Endothelial cell of umbilical vein (primary cell): ENCODE measurements around the gene NUDT22. TPM values are rescaled to one million over a fixed set of nuclear protein-coding genes. Genes with fewer than 3 reads are reported as not detected.
A peak's percentile ranks its signal among the peaks of the same experiment; 100 is the strongest.

ENCODE experiments used
- BruUV-seq: library from RNA; stranded (reverse); fragments of 400-500 nt; replicated peaks from 2 replicates; lab custom pipeline; 2021; lab: Mats Ljungman, UMichigan
- CTCF ChIA-PET: fragments of 300-600, 350-600 bp; sonication (Branson Sonifier 250); formaldehyde crosslinking; loops from one replicate; lab custom pipeline; 2021; ENCODE audit warnings: antibody characterized with exemption, inconsistent platforms; lab: Charles Lee
- POLR2A ChIA-PET: fragments of 300-600, 350-600 bp; sonication (Branson Sonifier 250); formaldehyde crosslinking; loops from one replicate; lab custom pipeline; 2021; ENCODE audit warnings: antibody characterized with exemption, inconsistent platforms; lab: Charles Lee
- DNase-seq: peaks from one replicate; pipeline ENCODE4 v3.0.0-alpha.2; 2011; ENCODE audit warnings: low read depth, low spot score
- FAIRE-seq: peaks from 2 replicates; lab custom pipeline; 2011; peaks lifted over from hg19 to GRCh38; lab: Jason Lieb, UNC
- H2AFZ ChIP-seq: 2 replicates; pipeline ENCODE4 v1.6.0; 2012; ENCODE audit warnings: low read depth, low read length, control low read depth, inconsistent platforms
- H3K27ac ChIP-seq: 2 replicates; pipeline ENCODE4 v1.5.1; 2011; ENCODE audit warnings: low read depth, mild to moderate bottlenecking, control low read depth, low read length, moderate library complexity; ENCODE audit not compliant: insufficient read depth
- H3K27me3 ChIP-seq, 2 experiments: 2 replicates each; pipeline versions ENCODE4 v1.6.0 to v1.6.1; 2011; ENCODE audit warnings: low read length in 2 of 2, mixed read lengths in 1 of 2; ENCODE audit not compliant: control insufficient read depth in 2 of 2, insufficient read depth in 2 of 2
- H3K36me3 ChIP-seq, 2 experiments: 2 replicates in 1 of 2; 3 replicates in 1 of 2; pipeline ENCODE4 v1.5.1; 2011; ENCODE audit warnings: low read length in 2 of 2, mild to moderate bottlenecking in 1 of 2, moderate library complexity in 1 of 2; ENCODE audit not compliant: control insufficient read depth in 2 of 2, insufficient read depth in 2 of 2; ENCODE audit errors: extremely low read depth in 1 of 2
- H3K4me1 ChIP-seq: 3 replicates; pipeline ENCODE4 v1.5.1; 2011; ENCODE audit warnings: mild to moderate bottlenecking, low read length; ENCODE audit not compliant: control insufficient read depth, insufficient read depth; ENCODE audit errors: extremely low read depth
- H3K4me2 ChIP-seq: 2 replicates; pipeline ENCODE4 v1.6.1; 2011; ENCODE audit warnings: low read length, control low read depth, mixed read lengths; ENCODE audit not compliant: insufficient read depth
- H3K4me3 ChIP-seq, 3 experiments: fragments of 200-600 bp in 1 of 3; sonication (generic), shearing (Covaris generic) in 1 of 3; replicated peaks in 1 of 3; 2 replicates each; pipeline ENCODE4 v1.5.1; 2011 to 2016; ENCODE audit warnings: control low read depth in 3 of 3, low read length in 3 of 3, mild to moderate bottlenecking in 2 of 3, inconsistent platforms in 1 of 3, low read depth in 1 of 3, moderate library complexity in 1 of 3; ENCODE audit not compliant: insufficient read depth in 1 of 3
- H3K79me2 ChIP-seq: 2 replicates; pipeline ENCODE4 v1.6.0; 2012; ENCODE audit warnings: low read length, inconsistent platforms; ENCODE audit not compliant: control insufficient read depth, insufficient read depth
- H3K9ac ChIP-seq: replicated peaks from 2 replicates; pipeline ENCODE3; 2011; ENCODE audit warnings: low read length, control low read depth; ENCODE audit not compliant: insufficient read depth; ENCODE audit errors: extremely low read depth
- H3K9me1 ChIP-seq: replicated peaks from 3 replicates; pipeline ENCODE4 v1.6.0; 2011; ENCODE audit warnings: mild to moderate bottlenecking, low read length; ENCODE audit not compliant: control insufficient read depth, insufficient read depth; ENCODE audit errors: extremely low read depth
- H3K9me3 ChIP-seq: replicated peaks from 2 replicates; pipeline ENCODE4 v1.5.1; 2012; ENCODE audit warnings: low read length, inconsistent platforms; ENCODE audit not compliant: control insufficient read depth, insufficient read depth
- H4K20me1 ChIP-seq: replicated peaks from 2 replicates; pipeline ENCODE3; 2011; ENCODE audit warnings: mild to moderate bottlenecking, low read length; ENCODE audit not compliant: control insufficient read depth, insufficient read depth; ENCODE audit errors: extremely low read depth
- EZH2 ChIP-seq: IDR thresholded peaks from 2 replicates; pipeline ENCODE4 v1.6.1; 2012; ENCODE audit warnings: borderline replicate concordance, low read depth, mild to moderate bottlenecking, moderate library complexity, low read length, inconsistent platforms; ENCODE audit not compliant: severe bottlenecking
- FOS ChIP-seq: IDR thresholded peaks from 2 replicates; pipeline ENCODE4 v1.6.1; 2011; ENCODE audit warnings: mild to moderate bottlenecking, low read length, moderate library complexity, borderline replicate concordance; ENCODE audit not compliant: insufficient read depth
- GATA2 ChIP-seq: IDR thresholded peaks from 2 replicates; pipeline ENCODE4 v1.7.0; 2011; ENCODE audit warnings: low read depth, mild to moderate bottlenecking, moderate library complexity, mixed read lengths, low read length; ENCODE audit not compliant: insufficient read length, insufficient read depth
- JUN ChIP-seq: IDR thresholded peaks from 2 replicates; pipeline ENCODE4 v1.6.1; 2011; ENCODE audit warnings: borderline replicate concordance, low read depth; ENCODE audit not compliant: insufficient read length, insufficient read depth
- MYC ChIP-seq: IDR thresholded peaks from one replicate; pipeline ENCODE4 v1.6.1; 2011; ENCODE audit warnings: mild to moderate bottlenecking, low read depth, low read length
- POLR2A ChIP-seq: IDR thresholded peaks from 2 replicates; pipeline ENCODE4 v1.6.1; 2012; ENCODE audit warnings: low read depth, mild to moderate bottlenecking, control low read depth, low read length
- POLR2AphosphoS5 ChIP-seq: IDR thresholded peaks from 2 replicates; pipeline ENCODE4 v1.6.1; 2012; ENCODE audit warnings: low read depth, mild to moderate bottlenecking, control low read depth, low read length, moderate library complexity; ENCODE audit not compliant: insufficient read depth
- dilution Hi-C: fragments of 300-500 bp; cut with MboI; formaldehyde crosslinking; loops from one replicate; pipeline ENCODE4 v1.15.0; 2019; ENCODE audit warnings: low sequenced_read_pairs; ENCODE audit not compliant: extremely low pct_ligation_motif_present
- intact Hi-C: fragments of 100-400 bp; cut with micrococcal nuclease; formaldehyde crosslinking; loops from one replicate; pipeline ENCODE4 v1.10.0; 2022
- polyA plus RNA-seq, 4 experiments: library from polyadenylated mRNA; depleted of rRNA in 3 of 4; stranded (reverse) in 3 of 4; unstranded in 1 of 4; fragments of >200 nt; gene quantifications; 2 replicates each; pipeline versions ENCODE4 v1.2.1 to v1.2.3, GENCODE V29; 2011 to 2012; ENCODE audit warnings: missing spikeins in 1 of 4
- total RNA-seq: library from RNA; stranded (reverse); gene quantifications from 2 replicates; pipeline ENCODE4 v1.2.3, GENCODE V29; 2021
- TF ChIP-seq, protein P1 (sequence below): IDR thresholded peaks from 2 replicates; pipeline ENCODE4 v1.6.1; 2011; ENCODE audit not compliant: insufficient read depth, insufficient read length
- TF ChIP-seq, protein P2 (sequence below), 2 donors: IDR thresholded peaks; 1 replicate in 1 of 2; 2 replicates in 1 of 2; pipeline ENCODE4 v1.5.1; 2011; ENCODE audit warnings: low read length in 2 of 2, mild to moderate bottlenecking in 2 of 2, moderate library complexity in 2 of 2, control low read depth in 1 of 2, inconsistent platforms in 1 of 2, low read depth in 1 of 2; ENCODE audit not compliant: insufficient read depth in 1 of 2; ENCODE audit errors: extremely low read depth in 1 of 2

Gene NUDT22
- total and polyA plus RNA-seq, 2 donors (not counting 3 experiments of a cell fraction or from before 2014, with no cell fraction given) = 37.8 to 54.8 TPM

DNA sequence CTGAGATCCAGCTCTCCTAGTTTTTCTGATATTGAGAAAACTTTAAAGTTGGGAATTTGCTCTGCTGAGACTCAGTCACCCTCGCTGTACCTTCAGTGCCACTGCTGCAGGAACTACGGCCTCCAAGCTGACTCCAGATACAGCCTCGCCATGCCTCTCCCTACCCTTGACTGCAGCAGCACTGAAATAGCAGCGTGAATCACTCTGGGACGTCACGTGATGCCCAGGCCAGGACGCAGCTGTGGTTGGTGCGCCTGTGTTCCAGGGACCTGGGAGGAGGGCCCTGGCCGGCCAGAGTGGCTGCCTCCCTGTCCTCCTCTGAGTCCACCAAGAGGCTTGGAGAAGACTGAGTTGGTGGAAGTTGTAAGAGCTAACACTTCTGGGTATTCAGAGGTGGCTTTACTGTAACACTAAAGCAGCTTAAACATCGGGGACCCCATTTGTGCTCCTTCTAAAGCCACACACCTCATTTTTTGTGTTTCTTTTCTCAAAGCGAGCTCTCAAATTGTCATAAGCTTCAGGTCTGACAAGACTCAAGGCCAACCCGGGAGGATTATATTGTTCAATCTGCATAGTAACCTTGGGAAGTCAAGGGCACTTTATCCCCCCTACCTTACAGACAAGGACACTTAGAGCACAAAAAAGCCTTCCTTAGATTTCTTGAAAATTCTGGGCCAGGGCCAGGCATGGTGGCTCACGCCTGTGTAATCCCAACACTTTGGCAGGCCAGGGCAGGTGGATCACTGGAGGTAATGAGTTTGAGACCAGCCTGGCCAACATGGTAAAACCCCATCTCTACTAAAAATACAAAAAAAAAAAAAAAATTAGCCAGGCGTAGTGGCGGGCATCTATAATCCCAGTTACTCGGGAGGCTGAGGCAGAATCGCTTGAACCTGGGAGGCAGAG, 44.3 kb upstream of the NUDT22 start:
- no peaks in the 10 kb centered on the region for H3K9me3 ChIP-seq
- FAIRE-seq = peak; percentile 99
- no peak overlapping the region for H3K4me2 ChIP-seq
- no peaks in the 10 kb centered on the region for H3K36me3 ChIP-seq
- H3K27me3 ChIP-seq = no peaks in the 10 kb centered on the region
- CTCF ChIA-PET = interaction anchor here (0.6 to 1.6 kb wide), 9 partner anchors 15 to 180 kb away, joined by 3 to 5 read pairs (median 3); partner anchors contain the start of gene MACROD1
- H2AFZ ChIP-seq = peak overlapping the region; percentile 22
- intact Hi-C loops = loop anchor here (1.0 kb wide), 1 partner anchor 15 kb away; the partner anchor contains the start of gene MACROD1
- BruUV-seq = no TSS peak
- dilution Hi-C loops = no loop called here
- TF ChIP-seq POLR2AphosphoS5 = peak; percentile 83
- TF ChIP-seq FOS = peak; percentile 73
- no peak for TF ChIP-seq EZH2
- TF ChIP-seq POLR2A = peak; percentile 89
- no peak for TF ChIP-seq MYC
- no peak for TF ChIP-seq GATA2
- TF ChIP-seq, protein P1, sequence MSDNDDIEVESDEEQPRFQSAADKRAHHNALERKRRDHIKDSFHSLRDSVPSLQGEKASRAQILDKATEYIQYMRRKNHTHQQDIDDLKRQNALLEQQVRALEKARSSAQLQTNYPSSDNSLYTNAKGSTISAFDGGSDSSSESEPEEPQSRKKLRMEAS = peak; percentile 97
- TF ChIP-seq, protein P2, sequence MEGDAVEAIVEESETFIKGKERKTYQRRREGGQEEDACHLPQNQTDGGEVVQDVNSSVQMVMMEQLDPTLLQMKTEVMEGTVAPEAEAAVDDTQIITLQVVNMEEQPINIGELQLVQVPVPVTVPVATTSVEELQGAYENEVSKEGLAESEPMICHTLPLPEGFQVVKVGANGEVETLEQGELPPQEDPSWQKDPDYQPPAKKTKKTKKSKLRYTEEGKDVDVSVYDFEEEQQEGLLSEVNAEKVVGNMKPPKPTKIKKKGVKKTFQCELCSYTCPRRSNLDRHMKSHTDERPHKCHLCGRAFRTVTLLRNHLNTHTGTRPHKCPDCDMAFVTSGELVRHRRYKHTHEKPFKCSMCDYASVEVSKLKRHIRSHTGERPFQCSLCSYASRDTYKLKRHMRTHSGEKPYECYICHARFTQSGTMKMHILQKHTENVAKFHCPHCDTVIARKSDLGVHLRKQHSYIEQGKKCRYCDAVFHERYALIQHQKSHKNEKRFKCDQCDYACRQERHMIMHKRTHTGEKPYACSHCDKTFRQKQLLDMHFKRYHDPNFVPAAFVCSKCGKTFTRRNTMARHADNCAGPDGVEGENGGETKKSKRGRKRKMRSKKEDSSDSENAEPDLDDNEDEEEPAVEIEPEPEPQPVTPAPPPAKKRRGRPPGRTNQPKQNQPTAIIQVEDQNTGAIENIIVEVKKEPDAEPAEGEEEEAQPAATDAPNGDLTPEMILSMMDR (IDR thresholded peaks at IDR 0.05; ENCODE audit: extremely low read depth in 1 of 2, insufficient read depth in 1 of 2, low read depth in 1 of 2, low read length in 2 of 2) = no peak
- TF ChIP-seq JUN = peak; percentile 67
- no peak overlapping the region for H3K4me3 ChIP-seq
- H3K79me2 ChIP-seq = peaks cover 17% of the 10 kb centered on the region
- peak; percentile 95 for DNase-seq
- H4K20me1 ChIP-seq = no peaks in the 10 kb centered on the region
- H3K9ac ChIP-seq = no peak overlapping the region
- H3K27ac ChIP-seq = peak overlapping the region; percentile 29
- POLR2A ChIA-PET = interaction anchor here (0.9 to 1.6 kb wide), 2 partner anchors 16 to 136 kb away, joined by 3 to 6 read pairs; partner anchors contain the start of genes MACROD1, PRDX5 and TRMT112
- no peaks in the 10 kb centered on the region for H3K9me1 ChIP-seq
- peaks cover 14% of the 10 kb centered on the region for H3K4me1 ChIP-seq
